HUES64 (cell line): ENCODE data around the gene FAH.

Source experiments
- H3K27ac ChIP-seq: 2 replicates; pipeline ENCODE4 v1.7.0; 2013; ENCODE audit warnings: low read depth, low read length, inconsistent platforms
- H3K27me3 ChIP-seq: 2 replicates; pipeline ENCODE4 v1.6.1; 2013; ENCODE audit warnings: mild to moderate bottlenecking, low read length; ENCODE audit not compliant: insufficient read depth
- H3K36me3 ChIP-seq: 2 replicates; pipeline ENCODE4 v1.6.1; 2013; ENCODE audit warnings: mild to moderate bottlenecking, low read length; ENCODE audit not compliant: insufficient read depth
- H3K4me1 ChIP-seq: 2 replicates; pipeline ENCODE4 v1.6.1; 2013; ENCODE audit warnings: mild to moderate bottlenecking, low read length, moderate library complexity; ENCODE audit not compliant: insufficient read depth
- H3K4me3 ChIP-seq: 2 replicates; pipeline ENCODE4 v1.5.1; 2013; ENCODE audit warnings: mild to moderate bottlenecking, low read length, moderate library complexity
- H3K9ac ChIP-seq: 2 replicates; pipeline ENCODE4 v1.6.1; 2013; ENCODE audit warnings: mild to moderate bottlenecking, low read depth, low read length
- H3K9me3 ChIP-seq: 2 replicates; pipeline ENCODE4 v1.6.1; 2013; ENCODE audit warnings: low read depth, low read length; ENCODE audit not compliant: insufficient read depth
- WGBS: fragments of 150-250, 120-280 bp; methylation state at CpG from one replicate; pipeline ENCODE4 v1.1.7; 2013; ENCODE audit warnings: missing lambda C conversion rate; 5-methylcytosine and 5-hydroxymethylcytosine counted together

The FAH gene

GRCh38 chr15:80211976-80212375 lies 59.2 kb downstream of the FAH start:
- Histone ChIP-seq H3K9ac (no peak overlapping the region), H3K4me1 (peaks cover 12% of the 10 kb centered on the region; the same call in 1 of the 2 replicates), H3K27me3 (no peaks in the 10 kb centered on the region), H3K36me3 (no peaks in the 10 kb centered on the region), H3K4me3 (no peak overlapping the region), H3K27ac (no peak overlapping the region), H3K9me3 (no peaks in the 10 kb centered on the region)
- WGBS, result 62% methylated on average over 1 of the region's 1 CpG

GRCh38 chr15:80214910-80215309 lies 62.1 kb downstream of the FAH start:
- no peaks in the 10 kb centered on the region for H3K4me1 ChIP-seq
- no peak overlapping the region for H3K9ac ChIP-seq
- no peaks in the 10 kb centered on the region for H3K27me3 ChIP-seq
- H3K4me3 ChIP-seq, result no peak overlapping the region
- no peaks in the 10 kb centered on the region for H3K9me3 ChIP-seq
- no peaks in the 10 kb centered on the region for H3K36me3 ChIP-seq
- no peak overlapping the region for H3K27ac ChIP-seq
- WGBS, result 90% methylated on average over 2 of the region's 2 CpGs

GRCh38 chr15:80216141-80216540 lies 63.3 kb downstream of the FAH start:
- H3K27ac ChIP-seq, result no peak overlapping the region
- H3K9me3 ChIP-seq, result no peaks in the 10 kb centered on the region
- no peaks in the 10 kb centered on the region for H3K36me3 ChIP-seq
- no peak overlapping the region for H3K4me3 ChIP-seq
- WGBS, result 89% methylated on average over 5 of the region's 5 CpGs
- no peaks in the 10 kb centered on the region for H3K4me1 ChIP-seq
- H3K27me3 ChIP-seq, result no peaks in the 10 kb centered on the region
- H3K9ac ChIP-seq, result no peak overlapping the region

- Histone ChIP-seq H3K27me3 (no peaks in the 10 kb centered on the region), H3K9ac (no peak overlapping the region), H3K9me3 (no peaks in the 10 kb centered on the region), H3K4me3 (no peak overlapping the region), H3K36me3 (no peaks in the 10 kb centered on the region), H3K4me1 (no peaks in the 10 kb centered on the region), H3K27ac (no peak overlapping the region)
- WGBS, result 93% methylated on average over 1 of the region's 1 CpG
Observed at GRCh38 chr15:80216911-80217310, 64.1 kb downstream of the FAH start.

GRCh38 chr15:80217327-80217900 lies 64.6 kb downstream of the FAH start:
- Histone ChIP-seq H3K4me3 (no peak overlapping the region), H3K27me3 (no peaks in the 10 kb centered on the region), H3K9ac (no peak overlapping the region), H3K9me3 (no peaks in the 10 kb centered on the region), H3K27ac (no peak overlapping the region), H3K4me1 (no peaks in the 10 kb centered on the region), H3K36me3 (no peaks in the 10 kb centered on the region)
- WGBS, result 93% methylated on average over 4 of the region's 4 CpGs

GRCh38 chr15:80219955-80220354 lies 67.2 kb downstream of the FAH start:
- no peaks in the 10 kb centered on the region for H3K36me3 ChIP-seq
- no peaks in the 10 kb centered on the region for H3K9me3 ChIP-seq
- no peak overlapping the region for H3K9ac ChIP-seq
- H3K4me1 ChIP-seq, result no peaks in the 10 kb centered on the region
- WGBS, result 100% methylated on average over 1 of the region's 2 CpGs
- no peak overlapping the region for H3K4me3 ChIP-seq
- H3K27me3 ChIP-seq, result no peaks in the 10 kb centered on the region
- no peak overlapping the region for H3K27ac ChIP-seq

GRCh38 chr15:80228959-80229610 lies 76.3 kb downstream of the FAH start:
- Histone ChIP-seq H3K27me3 (no peaks in the 10 kb centered on the region), H3K9ac (no peak overlapping the region), H3K9me3 (no peaks in the 10 kb centered on the region), H3K27ac (no peak overlapping the region), H3K36me3 (no peaks in the 10 kb centered on the region), H3K4me1 (no peaks in the 10 kb centered on the region; the same call in 1 of the 2 replicates), H3K4me3 (no peak overlapping the region)
- WGBS, result 90% methylated on average over 7 of the region's 7 CpGs

- Histone ChIP-seq H3K36me3 (no peaks in the 10 kb centered on the region), H3K27ac (no peak overlapping the region), H3K27me3 (no peaks in the 10 kb centered on the region), H3K4me3 (no peak overlapping the region), H3K4me1 (no peaks in the 10 kb centered on the region; the same call in 1 of the 2 replicates), H3K9me3 (no peaks in the 10 kb centered on the region), H3K9ac (no peak overlapping the region)
- 86% methylated on average over 2 of the region's 2 CpGs for WGBS
Observed at GRCh38 chr15:80231371-80231770, 78.6 kb downstream of the FAH start.

GRCh38 chr15:80233581-80233980 lies 80.8 kb downstream of the FAH start:
- H3K9me3 ChIP-seq, result no peaks in the 10 kb centered on the region
- H3K36me3 ChIP-seq, result no peaks in the 10 kb centered on the region
- no peak overlapping the region for H3K27ac ChIP-seq
- no peaks in the 10 kb centered on the region; the same call in 1 of the 2 replicates for H3K4me1 ChIP-seq
- H3K9ac ChIP-seq, result no peak overlapping the region
- H3K4me3 ChIP-seq, result no peak overlapping the region
- 72% methylated on average over 9 of the region's 9 CpGs for WGBS
- H3K27me3 ChIP-seq, result no peaks in the 10 kb centered on the region

- WGBS, result 81% methylated on average over 4 of the region's 4 CpGs
- no peak overlapping the region for H3K27ac ChIP-seq
- H3K36me3 ChIP-seq, result no peaks in the 10 kb centered on the region
- H3K27me3 ChIP-seq, result no peaks in the 10 kb centered on the region
- no peaks in the 10 kb centered on the region for H3K9me3 ChIP-seq
- H3K4me3 ChIP-seq, result no peak overlapping the region
- no peaks in the 10 kb centered on the region; the same call in 1 of the 2 replicates for H3K4me1 ChIP-seq
- H3K9ac ChIP-seq, result no peak overlapping the region
Observed at GRCh38 chr15:80234883-80235282, 82.1 kb downstream of the FAH start.
